Fibroblast of lung (primary cell): ENCODE results near the gene CFAP74. TPM values are rescaled to one million over a fixed set of nuclear protein-coding genes. Genes with fewer than 3 reads are reported as not detected.

Experiments used
- DNase-seq, 2 donors: peaks; one replicate each; pipeline versions ENCODE4 v3.0.0 to v3.0.0-alpha.2; 2010; ENCODE audit warnings: low read depth in 2 of 2
- H2AFZ ChIP-seq: 2 replicates; pipeline ENCODE4 v1.5.1; 2012; ENCODE audit warnings: low read length, control low read depth, inconsistent platforms
- H3K27ac ChIP-seq: 2 replicates; pipeline ENCODE4 v1.5.1; 2011; ENCODE audit warnings: low read length, control low read depth; ENCODE audit not compliant: insufficient read depth
- H3K27me3 ChIP-seq: 2 replicates; pipeline ENCODE4 v1.5.1; 2011; ENCODE audit warnings: mild to moderate bottlenecking, low read length; ENCODE audit not compliant: control insufficient read depth, insufficient read depth
- H3K36me3 ChIP-seq: 2 replicates; pipeline ENCODE4 v1.5.1; 2011; ENCODE audit warnings: low read length; ENCODE audit not compliant: control insufficient read depth, insufficient read depth
- H3K4me1 ChIP-seq: 2 replicates; pipeline ENCODE4 v1.5.1; 2011; ENCODE audit warnings: low read length; ENCODE audit not compliant: control insufficient read depth, insufficient read depth; ENCODE audit errors: extremely low read depth
- H3K4me2 ChIP-seq: 2 replicates; pipeline ENCODE4 v1.5.1; 2011; ENCODE audit warnings: low read length, control low read depth; ENCODE audit not compliant: insufficient read depth; ENCODE audit errors: extremely low read depth
- H3K4me3 ChIP-seq, 4 experiments: fragments of 200-600 bp in 1 of 4; sonication (generic) in 1 of 4; replicated peaks in 1 of 4; 2 replicates each; pipeline ENCODE4 v1.5.1; 2011 to 2016; ENCODE audit warnings: low read length in 4 of 4, low read depth in 3 of 4, mild to moderate bottlenecking in 3 of 4, control low read depth in 2 of 4, inconsistent platforms in 1 of 4, mixed read lengths in 1 of 4; ENCODE audit not compliant: insufficient read depth in 1 of 4; ENCODE audit errors: control extremely low read depth in 1 of 4
- H3K79me2 ChIP-seq: 2 replicates; pipeline ENCODE4 v1.5.1; 2012; ENCODE audit warnings: mild to moderate bottlenecking, low read length, inconsistent platforms; ENCODE audit not compliant: control insufficient read depth, insufficient read depth
- H3K9ac ChIP-seq: 2 replicates; pipeline ENCODE4 v1.5.1; 2011; ENCODE audit warnings: mild to moderate bottlenecking, low read length, control low read depth; ENCODE audit not compliant: insufficient read depth
- H3K9me3 ChIP-seq: 2 replicates; pipeline ENCODE4 v1.5.1; 2012; ENCODE audit warnings: low read depth, low read length; ENCODE audit not compliant: control insufficient read depth, insufficient read depth
- H4K20me1 ChIP-seq: 2 replicates; pipeline ENCODE4 v1.5.1; 2011; ENCODE audit warnings: low read length; ENCODE audit not compliant: control insufficient read depth, insufficient read depth; ENCODE audit errors: extremely low read depth
- CTCF ChIP-seq, 2 donors: IDR thresholded peaks in 1 of 2; conservative IDR thresholded peaks in 1 of 2; 1 replicate in 1 of 2; 2 replicates in 1 of 2; pipeline ENCODE4 v1.5.1; 2011 to 2012; ENCODE audit warnings: low read length in 2 of 2, control low read depth in 1 of 2, inconsistent platforms in 1 of 2, low read depth in 1 of 2, mild to moderate bottlenecking in 1 of 2
- EZH2 ChIP-seq: IDR thresholded peaks from 2 replicates; pipeline ENCODE4 v1.5.1; 2012; ENCODE audit warnings: low read length, control low read depth, mild to moderate bottlenecking; ENCODE audit errors: missing control alignments
- polyA plus RNA-seq, 2 donors: library from polyadenylated mRNA; depleted of rRNA in 1 of 2; stranded (reverse) in 1 of 2; unstranded in 1 of 2; fragments of >200 nt; gene quantifications; 2 replicates each; pipeline ENCODE4 v1.2.1, GENCODE V29; 2011 to 2012; ENCODE audit warnings: missing spikeins in 1 of 2
- total RNA-seq: library from RNA; depleted of rRNA; stranded (reverse); fragments of >200 nt; gene quantifications from 2 replicates; pipeline ENCODE4 v1.2.1, GENCODE V29; 2014

Gene CFAP74
- total and polyA plus RNA-seq, 2 donors (not counting 1 experiment from before 2014, with no cell fraction given) = not detected

- Histone ChIP-seq H3K4me3 (no peak overlapping the region), H3K27me3 (peaks cover 2% of the 10 kb centered on the region), H3K79me2 (no peaks in the 10 kb centered on the region), H3K27ac (no peak overlapping the region), H3K36me3 (no peaks in the 10 kb centered on the region), H3K9me3 (no peaks in the 10 kb centered on the region), H4K20me1 (no peaks in the 10 kb centered on the region), H3K4me2 (no peak overlapping the region), H2AFZ (no peak overlapping the region), H3K4me1 (no peaks in the 10 kb centered on the region), H3K9ac (no peak overlapping the region)
- TF ChIP-seq EZH2 = no peak
- TF ChIP-seq CTCF (conservative IDR thresholded peaks at IDR 0.05 in 1 of 2, IDR thresholded peaks at IDR 0.05 in 1 of 2; ENCODE audit: low read depth in 1 of 2, low read length in 2 of 2) = no peak
- no peak for DNase-seq
These were observed 40.3 kb upstream of the CFAP74 start for GRCh38 chr1:2043886-2044285.

- DNase-seq = no peak
- Histone ChIP-seq H3K9ac (no peak overlapping the region), H3K36me3 (no peaks in the 10 kb centered on the region), H3K27ac (no peak overlapping the region), H3K27me3 (peaks cover 2% of the 10 kb centered on the region), H3K9me3 (no peaks in the 10 kb centered on the region), H4K20me1 (no peaks in the 10 kb centered on the region), H3K4me2 (no peak overlapping the region), H3K4me1 (no peaks in the 10 kb centered on the region), H3K4me3 (no peak overlapping the region), H3K79me2 (no peaks in the 10 kb centered on the region), H2AFZ (no peak overlapping the region)
- TF ChIP-seq CTCF (conservative IDR thresholded peaks at IDR 0.05 in 1 of 2, IDR thresholded peaks at IDR 0.05 in 1 of 2; ENCODE audit: low read depth in 1 of 2, low read length in 2 of 2) (no peak), EZH2 (no peak)
These were observed 39.5 kb upstream of the CFAP74 start for GRCh38 chr1:2042830-2043773.

DNA sequence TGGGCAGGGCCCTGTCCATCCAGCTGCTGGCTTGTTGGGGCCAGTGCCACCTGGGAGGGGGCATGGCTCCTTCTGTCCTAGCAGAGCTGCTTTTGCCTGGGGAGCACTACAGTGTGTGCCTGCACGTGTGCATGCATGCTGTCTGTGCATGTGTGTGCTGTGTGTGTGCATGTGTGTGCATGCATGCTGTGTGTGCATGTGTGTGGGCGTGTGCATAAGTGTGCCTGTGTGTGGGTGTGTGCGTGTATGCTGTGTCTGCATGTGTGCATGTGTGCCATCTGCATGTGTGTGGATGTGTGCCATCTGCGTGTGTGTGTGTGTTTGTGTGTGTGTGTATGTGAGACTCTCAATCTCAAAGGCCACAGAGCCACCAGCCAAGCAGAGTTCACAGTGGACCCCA lies 38.3 kb upstream of the CFAP74 start:
- no peak for DNase-seq
- no peak overlapping the region for H2AFZ ChIP-seq
- no peaks in the 10 kb centered on the region for H3K36me3 ChIP-seq
- no peak overlapping the region for H3K4me3 ChIP-seq
- no peak overlapping the region for H3K9ac ChIP-seq
- H3K27ac ChIP-seq = no peak overlapping the region
- no peak overlapping the region for H3K4me2 ChIP-seq
- no peaks in the 10 kb centered on the region for H3K79me2 ChIP-seq
- no peaks in the 10 kb centered on the region for H3K9me3 ChIP-seq
- no peaks in the 10 kb centered on the region for H3K4me1 ChIP-seq
- H4K20me1 ChIP-seq = no peaks in the 10 kb centered on the region
- peaks cover 2% of the 10 kb centered on the region for H3K27me3 ChIP-seq
- TF ChIP-seq EZH2 (no peak), CTCF (conservative IDR thresholded peaks at IDR 0.05 in 1 of 2, IDR thresholded peaks at IDR 0.05 in 1 of 2; ENCODE audit: low read depth in 1 of 2, low read length in 2 of 2) (no peak)
